ENCODE measurements around the gene RBM48. TPM values are rescaled to one million over a fixed set of nuclear protein-coding genes. Genes with fewer than 3 reads are reported as not detected.

RBM48 gene
- total and polyA plus RNA-seq, 2 of the 13 experiments (the other 11 are each of a cell fraction or from before 2014, with no cell fraction given): 7.2 to 12.2 TPM

GRCh38 chr7:92576296-92576695, 47.7 kb downstream of the RBM48 start (continued):
- no peak for TF ChIP-seq REST (IDR thresholded peaks at IDR 0.05; ENCODE audit: borderline replicate concordance in 1 of 2, low read depth in 1 of 2, low read length in 2 of 2)
- no peak for TF ChIP-seq ZNF17 (CRISPR knock-in tag; IDR thresholded peaks at IDR 0.05)
- no peak for TF ChIP-seq ZNF670 (CRISPR knock-in tag; IDR thresholded peaks at IDR 0.05; ENCODE audit: borderline replicate concordance)

- no peak overlapping the region for H3K27ac ChIP-seq (ENCODE audit: extremely low read length, insufficient read depth, low read length)
- intact Hi-C loops (cut with micrococcal nuclease; ENCODE audit: unreplicated experiment) (no loop called here), in situ Hi-C loops (cut with HindIII; ENCODE audit: extremely low pct_ligation_motif_present, low pct_unique_long_range_greater_than_20kb) (no loop called here)
- H3K4me3 ChIP-seq (replicated peaks in 1 of 3; ENCODE audit: insufficient read depth in 1 of 3, low read depth in 2 of 3, low read length in 3 of 3): no peak overlapping the region
- POLR2A ChIA-PET: no interaction called here
- H3K4me2 ChIP-seq (ENCODE audit: low read depth, low read length): no peak overlapping the region
- CTCF ChIA-PET (ENCODE audit: low intra/inter-chr PET ratio, low total read pairs): no interaction called here
- H3K9ac ChIP-seq (ENCODE audit: insufficient read depth, low read depth, low read length): no peak overlapping the region
- peaks cover 6 to 27% of the 10 kb centered on the region in 2 experiments for H3K36me3 ChIP-seq (replicated peaks in 1 of 2; ENCODE audit: control insufficient read depth in 1 of 2, insufficient read depth in 2 of 2, low read length in 2 of 2)
- 97% methylated on average over 1 of the region's 1 CpG for WGBS (ENCODE audit: low lambda C conversion rate)
- ATAC-seq: no peak
- no peaks in the 10 kb centered on the region for H3K9me3 ChIP-seq (ENCODE audit: low read length)
- peaks cover 47% of the 10 kb centered on the region for H4K20me1 ChIP-seq (ENCODE audit: insufficient read depth, low read length)
- DNase-seq (ENCODE audit: low spot score): no peak
- BruUV-seq (replicated peaks): no TSS peak
- no peaks in the 10 kb centered on the region for H3K27me3 ChIP-seq (ENCODE audit: control insufficient read depth in 1 of 2, insufficient read depth in 2 of 2, low read length in 2 of 2)
- peaks cover 83% of the 10 kb centered on the region for H3K79me2 ChIP-seq (ENCODE audit: insufficient read depth, low read length)
- no peak overlapping the region for H2AFZ ChIP-seq (ENCODE audit: low read length)
- H3K4me1 ChIP-seq (ENCODE audit: insufficient read depth, low read length): peaks cover 35% of the 10 kb centered on the region
- FAIRE-seq: no peak
- TF ChIP-seq ZNF724P (CRISPR knock-in tag; IDR thresholded peaks at IDR 0.05; ENCODE audit: borderline replicate concordance): no peak
- TF ChIP-seq SP2 (CRISPR knock-in tag; IDR thresholded peaks at IDR 0.05): no peak
- TF ChIP-seq PAX8 (CRISPR knock-in tag; IDR thresholded peaks at IDR 0.05; ENCODE audit: borderline replicate concordance): no peak
- no peak for TF ChIP-seq ZNF275 (CRISPR knock-in tag; IDR thresholded peaks at IDR 0.05; ENCODE audit: borderline replicate concordance)
- TF ChIP-seq SMAD3 (CRISPR knock-in tag; IDR thresholded peaks at IDR 0.05): no peak
- TF ChIP-seq CSRNP1 (CRISPR knock-in tag; IDR thresholded peaks at IDR 0.05): no peak
- no peak for TF ChIP-seq NR2F1 (CRISPR knock-in tag; IDR thresholded peaks at IDR 0.05)
- no peak for TF ChIP-seq ZBTB44 (CRISPR knock-in tag; IDR thresholded peaks at IDR 0.05)
- no peak for TF ChIP-seq POGK (CRISPR knock-in tag; conservative IDR thresholded peaks at IDR 0.05)
- TF ChIP-seq HNRNPL (IDR thresholded peaks at IDR 0.05; ENCODE audit: low read depth, low read length): no peak
Measured at GRCh38 chr7:92582948-92583347, 54.4 kb downstream of the RBM48 start.
